Suprapubic skin (tissue), 4 donors: Measurements from ENCODE around the gene TLE7.

Experiments used
- CTCF ChIP-seq, 2 donors: fragments of 200-600 bp in 1 of 2; fragments of 450-650 bp in 1 of 2; sonication (generic) in 1 of 2; IDR thresholded peaks; one replicate each; pipeline ENCODE4 v1.5.1; 2016 to 2019; ENCODE audit warnings: antibody characterized with exemption in 2 of 2, mild to moderate bottlenecking in 1 of 2, moderate library complexity in 1 of 2
- POLR2A ChIP-seq, 2 donors: fragments of 450-650 bp; IDR thresholded peaks; one replicate each; pipeline ENCODE4 v1.6.1; 2017; ENCODE audit warnings: antibody characterized with exemption in 2 of 2, mild to moderate bottlenecking in 2 of 2, moderate library complexity in 2 of 2
- POLR2AphosphoS5 ChIP-seq, 3 donors: sonication (generic); formaldehyde crosslinking; IDR thresholded peaks; one replicate each; pipeline ENCODE4 v1.6.1; 2017; ENCODE audit warnings: antibody characterized with exemption in 3 of 3

- TF ChIP-seq CTCF (IDR thresholded peaks at IDR 0.05) = no peak
- TF ChIP-seq POLR2A (IDR thresholded peaks at IDR 0.05) = no peak
- no peak for TF ChIP-seq POLR2AphosphoS5 (IDR thresholded peaks at IDR 0.05)
These were observed 37.5 kb downstream of the TLE7 start for GRCh38 chr16:71404364-71404763.
